ENCODE results near the gene PROX2.

DNA sequence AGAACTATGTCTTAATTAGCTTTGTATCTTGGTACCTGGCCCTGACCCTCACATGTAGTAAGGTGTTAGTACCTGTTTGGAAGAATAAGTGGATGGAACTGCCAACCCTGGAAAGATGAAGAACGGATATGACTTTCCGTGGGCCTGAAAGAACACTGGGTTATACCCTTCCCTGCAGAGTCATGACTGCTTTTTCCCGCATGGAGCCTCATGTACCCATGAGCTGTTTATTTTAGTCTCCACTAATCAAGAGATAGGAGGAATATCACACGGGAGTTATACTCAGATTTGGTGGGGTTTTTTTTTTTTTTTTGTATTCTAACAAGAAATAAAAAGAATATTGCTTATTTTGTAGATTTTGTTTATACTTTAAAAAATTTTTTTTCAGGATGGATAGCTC is 21.7 kb upstream of the PROX2 start:
- TF ChIP-seq, protein P1, sequence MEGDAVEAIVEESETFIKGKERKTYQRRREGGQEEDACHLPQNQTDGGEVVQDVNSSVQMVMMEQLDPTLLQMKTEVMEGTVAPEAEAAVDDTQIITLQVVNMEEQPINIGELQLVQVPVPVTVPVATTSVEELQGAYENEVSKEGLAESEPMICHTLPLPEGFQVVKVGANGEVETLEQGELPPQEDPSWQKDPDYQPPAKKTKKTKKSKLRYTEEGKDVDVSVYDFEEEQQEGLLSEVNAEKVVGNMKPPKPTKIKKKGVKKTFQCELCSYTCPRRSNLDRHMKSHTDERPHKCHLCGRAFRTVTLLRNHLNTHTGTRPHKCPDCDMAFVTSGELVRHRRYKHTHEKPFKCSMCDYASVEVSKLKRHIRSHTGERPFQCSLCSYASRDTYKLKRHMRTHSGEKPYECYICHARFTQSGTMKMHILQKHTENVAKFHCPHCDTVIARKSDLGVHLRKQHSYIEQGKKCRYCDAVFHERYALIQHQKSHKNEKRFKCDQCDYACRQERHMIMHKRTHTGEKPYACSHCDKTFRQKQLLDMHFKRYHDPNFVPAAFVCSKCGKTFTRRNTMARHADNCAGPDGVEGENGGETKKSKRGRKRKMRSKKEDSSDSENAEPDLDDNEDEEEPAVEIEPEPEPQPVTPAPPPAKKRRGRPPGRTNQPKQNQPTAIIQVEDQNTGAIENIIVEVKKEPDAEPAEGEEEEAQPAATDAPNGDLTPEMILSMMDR (IDR thresholded peaks at IDR 0.05) = no peak
- no peak for TF ChIP-seq POLR2A (IDR thresholded peaks at IDR 0.05)
